BLaER1 treated with 17β-estradiol and CSF1 and Interleukin-3, amounts not matched to agents 10 nM and 100 nM (cell line): ENCODE results near the gene MAN1B1.

Source experiments
- H3K27ac ChIP-seq, 11 experiments: shearing (Covaris generic); formaldehyde crosslinking; 2 replicates each; pipeline ENCODE4 v1.8.1; 2022
- H3K27me3 ChIP-seq, 11 experiments: shearing (Covaris generic); formaldehyde crosslinking; 2 replicates each; pipeline ENCODE4 v1.8.1; 2022
- H3K36me3 ChIP-seq, 11 experiments: shearing (Covaris generic); formaldehyde crosslinking; 2 replicates each; pipeline ENCODE4 v1.8.1; 2022
- H3K4me1 ChIP-seq, 10 experiments: shearing (Covaris generic); formaldehyde crosslinking; 2 replicates each; pipeline ENCODE4 v1.8.1; 2022
- H3K4me2 ChIP-seq, 11 experiments: shearing (Covaris generic); formaldehyde crosslinking; 2 replicates each; pipeline ENCODE4 v1.8.1; 2022
- H3K4me3 ChIP-seq, 10 experiments: shearing (Covaris generic); formaldehyde crosslinking; 2 replicates each; pipeline ENCODE4 v1.8.1; 2022
- H3K9ac ChIP-seq, 11 experiments: shearing (Covaris generic); formaldehyde crosslinking; 2 replicates each; pipeline ENCODE4 v1.8.1; 2022
- H3K9me3 ChIP-seq, 11 experiments: shearing (Covaris generic); formaldehyde crosslinking; replicated peaks in 1 of 11; 2 replicates each; pipeline ENCODE4 v1.8.1; 2022
- H4K20me1 ChIP-seq, 11 experiments: shearing (Covaris generic); formaldehyde crosslinking; 2 replicates each; pipeline ENCODE4 v1.8.1; 2022
- Cebpa-rat ChIP-seq, 11 experiments: shearing (Covaris generic); IDR thresholded peaks; 2 replicates each; pipeline ENCODE4 v1.8.1; 2022

MAN1B1 gene

GRCh38 chr9:137086531-137087408 is at the start of gene MAN1B1:
Gene MAN1B1 (plus strand): TSS chr9:137086985. CDS start chr9:137087000, 15 bp downstream.
- Histone ChIP-seq H3K9ac (peak within 1 kb of the TSS; percentile 80 to 90 (median 83)), H4K20me1 (peaks cover 13 to 30% (median 26%) of the 10 kb centered on the region in 11 experiments; a peak in 21 of 22 replicates), H3K4me1 (peaks cover 78 to 87% (median 84%) of the 10 kb centered on the region in 10 experiments), H3K27ac (peak within 1 kb of the TSS; percentile 77 to 94 (median 89)), H3K9me3 (no peaks in the 10 kb centered on the region), H3K4me3 (peak within 1 kb of the TSS; percentile 66 to 83 (median 76)), H3K4me2 (peak within 1 kb of the TSS; percentile 97 to 100 (median 99)), H3K27me3 (0 out of 22 replicates have a peak, but pooled peaks cover 0 to under 1% (median 0%) of the 10 kb centered on the region in 11 experiments), H3K36me3 (peaks cover 0 to 34% (median 10%) of the 10 kb centered on the region in 11 experiments; a peak in 15 of 22 replicates)
- TF ChIP-seq Cebpa-rat (IDR thresholded peaks at IDR 0.05) = no peak

GRCh38 chr9:137037035-137037434 is 49.8 kb upstream of the MAN1B1 start:
- H3K4me2 ChIP-seq = peak overlapping the region in 3 of 11 experiments; percentile 4 to 92 (median 5); a peak in 1 of 22 replicates
- H3K4me1 ChIP-seq = peaks cover 43 to 75% (median 67%) of the 10 kb centered on the region in 10 experiments
- H3K27ac ChIP-seq = peak overlapping the region in 1 of 11 experiments; percentile 16; a peak in 1 of 22 replicates
- no peak for TF ChIP-seq Cebpa-rat (IDR thresholded peaks at IDR 0.05)
- peak overlapping the region in 4 of 11 experiments; percentile 25 to 72 (median 36); a peak in 4 of 22 replicates for H3K9ac ChIP-seq
- peaks cover 16 to 72% (median 60%) of the 10 kb centered on the region in 11 experiments for H4K20me1 ChIP-seq
- no peak overlapping the region for H3K4me3 ChIP-seq
- H3K36me3 ChIP-seq = peaks cover 32 to 58% (median 51%) of the 10 kb centered on the region in 11 experiments
- no peaks in the 10 kb centered on the region for H3K27me3 ChIP-seq
- no peaks in the 10 kb centered on the region for H3K9me3 ChIP-seq

DNA sequence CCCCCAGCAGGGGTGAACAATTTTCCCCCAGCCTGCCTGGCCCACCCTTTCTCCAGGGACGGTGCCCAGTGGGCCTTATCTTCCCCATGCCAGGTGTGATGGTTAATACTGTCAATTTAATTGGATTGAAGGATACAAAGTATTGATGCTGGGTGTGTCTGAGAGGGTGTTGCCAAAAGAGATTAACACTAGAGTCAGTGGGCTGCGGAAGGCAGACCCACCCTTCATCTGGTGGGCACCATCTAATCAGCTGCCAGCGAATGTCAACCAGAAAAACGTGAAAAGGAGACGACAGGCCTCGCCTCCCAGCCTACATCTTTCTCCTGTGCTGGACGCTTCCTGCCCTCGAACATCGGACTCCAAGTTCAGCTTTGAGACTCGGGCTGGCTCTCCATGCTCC is 49.3 kb upstream of the MAN1B1 start:
- Histone ChIP-seq H3K4me2 (0 out of 22 replicates have a peak overlapping the region, but pooled peaks of 3 of the 11 experiments have one; percentile 4 to 92 (median 5)), H3K36me3 (peaks cover 32 to 58% (median 52%) of the 10 kb centered on the region in 11 experiments), H3K27ac (no peak overlapping the region; a peak in 1 of 22 replicates), H3K9ac (peak overlapping the region in 2 of 11 experiments; percentile 20 to 30; a peak in 2 of 22 replicates), H3K4me3 (no peak overlapping the region), H3K9me3 (no peaks in the 10 kb centered on the region), H3K27me3 (no peaks in the 10 kb centered on the region), H4K20me1 (peaks cover 20 to 77% (median 62%) of the 10 kb centered on the region in 11 experiments), H3K4me1 (peaks cover 47 to 76% (median 69%) of the 10 kb centered on the region in 10 experiments)
- no peak for TF ChIP-seq Cebpa-rat (IDR thresholded peaks at IDR 0.05)

DNA sequence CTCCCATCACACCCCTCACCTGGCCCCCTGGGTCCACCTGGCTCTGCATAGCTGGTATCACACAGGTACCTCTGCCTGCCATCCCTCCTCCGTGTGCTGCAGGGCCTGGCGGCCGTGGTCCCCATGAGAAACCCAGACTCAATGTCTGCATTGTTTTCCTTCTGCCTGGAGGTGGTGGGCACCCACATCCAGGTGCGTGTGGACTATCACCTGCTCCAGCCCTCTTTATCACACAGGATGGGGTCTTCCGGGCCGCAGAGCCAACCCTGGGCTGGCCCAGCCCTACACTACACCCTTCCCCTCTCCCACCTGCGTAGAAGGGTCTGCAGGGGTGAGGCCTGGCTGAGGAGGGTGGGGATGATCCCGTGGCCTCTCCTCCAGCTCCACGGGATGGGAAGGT is 47.9 kb upstream of the MAN1B1 start:
- H3K4me1 ChIP-seq = peaks cover 55 to 84% (median 69%) of the 10 kb centered on the region in 10 experiments
- H4K20me1 ChIP-seq = peaks cover 34 to 91% (median 76%) of the 10 kb centered on the region in 11 experiments
- no peaks in the 10 kb centered on the region for H3K27me3 ChIP-seq
- H3K4me2 ChIP-seq = peak overlapping the region in 1 of 11 experiments; percentile 15; a peak in 1 of 22 replicates
- no peak for TF ChIP-seq Cebpa-rat (IDR thresholded peaks at IDR 0.05)
- H3K9ac ChIP-seq = 0 out of 22 replicates have a peak overlapping the region, but pooled peaks of 2 of the 11 experiments have one; percentile 23 to 26
- peaks cover 32 to 58% (median 52%) of the 10 kb centered on the region in 11 experiments for H3K36me3 ChIP-seq
- no peak overlapping the region for H3K27ac ChIP-seq
- no peak overlapping the region; a peak in 1 of 20 replicates for H3K4me3 ChIP-seq
- H3K9me3 ChIP-seq = no peaks in the 10 kb centered on the region

- Histone ChIP-seq H3K4me2 (peak overlapping the region in 1 of 11 experiments; percentile 15; a peak in 1 of 22 replicates), H3K9me3 (no peaks in the 10 kb centered on the region)
Observed at GRCh38 chr9:137039611-137040366, 47.0 kb upstream of the MAN1B1 start.

GRCh38 chr9:137040568-137040967 is 46.2 kb upstream of the MAN1B1 start:
- H3K4me2 ChIP-seq = peak overlapping the region; percentile 95 to 100 (median 99)
- H3K9me3 ChIP-seq = no peaks in the 10 kb centered on the region
- peaks cover 58 to 88% (median 71%) of the 10 kb centered on the region in 10 experiments for H3K4me1 ChIP-seq
- H3K36me3 ChIP-seq = peaks cover 32 to 56% (median 49%) of the 10 kb centered on the region in 11 experiments
- H3K9ac ChIP-seq = peak overlapping the region in 9 of 11 experiments; percentile 13 to 63 (median 52); a peak in 15 of 22 replicates
- H4K20me1 ChIP-seq = peaks cover 51 to 98% (median 88%) of the 10 kb centered on the region in 11 experiments
- peak overlapping the region in 4 of 10 experiments; percentile 6 to 59 (median 39); a peak in 5 of 20 replicates for H3K4me3 ChIP-seq
- H3K27me3 ChIP-seq = peaks cover 0 to 16% (median 10%) of the 10 kb centered on the region in 11 experiments; a peak in 14 of 22 replicates
- no peak for TF ChIP-seq Cebpa-rat (IDR thresholded peaks at IDR 0.05)
- peak overlapping the region in 7 of 11 experiments; percentile 5 to 57 (median 35); a peak in 10 of 22 replicates for H3K27ac ChIP-seq

More at GRCh38 chr9:137039611-137040366, 47.0 kb upstream of the MAN1B1 start:
- peaks cover 0 to 8% (median 2%) of the 10 kb centered on the region in 11 experiments; a peak in 7 of 22 replicates for H3K27me3 ChIP-seq
- H3K4me3 ChIP-seq = no peak overlapping the region
- H3K4me1 ChIP-seq = peaks cover 58 to 88% (median 71%) of the 10 kb centered on the region in 10 experiments
- no peak overlapping the region for H3K9ac ChIP-seq
- no peak for TF ChIP-seq Cebpa-rat (IDR thresholded peaks at IDR 0.05)
- no peak overlapping the region for H3K27ac ChIP-seq
- H3K36me3 ChIP-seq = peaks cover 32 to 58% (median 52%) of the 10 kb centered on the region in 11 experiments
- H4K20me1 ChIP-seq = peaks cover 43 to 97% (median 85%) of the 10 kb centered on the region in 11 experiments

DNA sequence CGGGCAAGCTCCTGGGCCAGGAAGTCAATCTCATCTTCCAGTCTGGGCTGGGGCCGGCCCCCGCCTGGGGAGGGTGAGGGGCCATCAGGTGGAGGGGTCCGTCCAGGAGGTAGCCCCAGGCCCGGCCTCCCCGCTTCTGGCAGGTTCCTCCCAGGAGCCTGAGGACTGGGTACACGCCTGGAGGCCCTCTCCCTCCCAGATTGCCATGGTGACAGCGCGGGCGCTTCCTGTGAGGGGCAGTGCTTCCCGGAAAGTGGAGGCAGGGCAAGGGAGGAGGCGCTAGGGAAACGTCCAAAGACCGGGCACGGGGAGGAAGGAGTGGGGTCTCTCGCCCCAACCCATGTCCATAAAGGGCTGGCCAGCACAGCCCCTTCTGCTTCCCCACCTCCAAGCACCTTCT is 45.7 kb upstream of the MAN1B1 start:
- peak overlapping the region in 10 of 11 experiments; percentile 13 to 63 (median 50); a peak in 19 of 22 replicates for H3K9ac ChIP-seq
- H3K36me3 ChIP-seq = peaks cover 32 to 51% (median 43%) of the 10 kb centered on the region in 11 experiments
- peaks cover 54 to 88% (median 69%) of the 10 kb centered on the region in 10 experiments for H3K4me1 ChIP-seq
- H3K4me2 ChIP-seq = peak overlapping the region; percentile 95 to 100 (median 99)
- H3K27me3 ChIP-seq = peaks cover 0 to 21% (median 15%) of the 10 kb centered on the region in 11 experiments; a peak in 15 of 22 replicates
- TF ChIP-seq Cebpa-rat (IDR thresholded peaks at IDR 0.05) = no peak
- peaks cover 46 to 95% (median 84%) of the 10 kb centered on the region in 11 experiments for H4K20me1 ChIP-seq
- peak overlapping the region in 8 of 11 experiments; percentile 5 to 57 (median 32); a peak in 14 of 22 replicates for H3K27ac ChIP-seq
- H3K9me3 ChIP-seq = no peaks in the 10 kb centered on the region
- peak overlapping the region in 5 of 10 experiments; percentile 6 to 59 (median 29); a peak in 9 of 20 replicates for H3K4me3 ChIP-seq
